IMR-90 (cell line): ENCODE data around the gene PLXDC1. TPM values are rescaled to one million over a fixed set of nuclear protein-coding genes. Genes with fewer than 3 reads are reported as not detected.

Source experiments
- ATAC-seq: fragments of 200-7000 bp; cut with Tn5 transposase; 2 replicates; pipeline ENCODE4 v1.9.1; 2020; ENCODE audit warnings: low read depth, mild to moderate bottlenecking, moderate library complexity
- BruUV-seq: library from RNA; stranded (reverse); fragments of 400-500 nt; replicated peaks from 2 replicates; lab custom pipeline; 2021; lab: Mats Ljungman, UMichigan
- CTCF ChIA-PET: fragments of 300-600 bp; formaldehyde crosslinking; extraction: SDS; loops from one replicate; lab custom pipeline; 2021; ENCODE audit warnings: antibody characterized with exemption; lab: Yijun Ruan, JAX
- POLR2A ChIA-PET: fragments of 300-600 bp; sonication (Branson Sonifier 250); formaldehyde crosslinking; loops from one replicate; lab custom pipeline; 2022; ENCODE audit warnings: antibody characterized with exemption; ENCODE audit not compliant: unreplicated experiment; lab: Charles Lee
- DNase-seq: peaks from one replicate; pipeline ENCODE4 v3.0.0; 2013
- H2AFZ ChIP-seq: replicated peaks from 2 replicates; pipeline ENCODE3; 2013; ENCODE audit warnings: low read length, mild to moderate bottlenecking; ENCODE audit not compliant: poor library complexity
- H2AK5ac ChIP-seq: 2 replicates; pipeline ENCODE4 v1.6.1; 2013; ENCODE audit warnings: low read depth, low read length, inconsistent platforms
- H2AK9ac ChIP-seq: replicated peaks from 2 replicates; pipeline ENCODE3; 2013; ENCODE audit warnings: mild to moderate bottlenecking, low read depth, low read length, moderate library complexity; ENCODE audit not compliant: poor library complexity
- H2BK120ac ChIP-seq: 2 replicates; pipeline ENCODE4 v1.6.1; 2013; ENCODE audit warnings: low read depth, low read length, inconsistent platforms
- H2BK15ac ChIP-seq: 3 replicates; pipeline ENCODE4 v1.6.1; 2013; ENCODE audit warnings: low read depth, low read length, inconsistent platforms
- H2BK20ac ChIP-seq: 2 replicates; pipeline ENCODE4 v1.6.1; 2013; ENCODE audit warnings: low read depth, mild to moderate bottlenecking, inconsistent platforms, low read length, moderate library complexity
- H2BK5ac ChIP-seq: 2 replicates; pipeline ENCODE4 v1.6.1; 2013; ENCODE audit warnings: mild to moderate bottlenecking, low read depth, low read length, inconsistent platforms; ENCODE audit not compliant: poor library complexity, severe bottlenecking
- H3K14ac ChIP-seq: replicated peaks from 2 replicates; pipeline ENCODE4 v1.6.1; 2013; ENCODE audit warnings: low read depth, low read length, inconsistent platforms
- H3K18ac ChIP-seq: 2 replicates; pipeline ENCODE4 v1.6.1; 2013; ENCODE audit warnings: low read depth, low read length, control low read depth
- H3K23ac ChIP-seq: 2 replicates; pipeline ENCODE4 v1.6.1; 2013; ENCODE audit warnings: low read depth, low read length, inconsistent platforms
- H3K27ac ChIP-seq: 2 replicates; pipeline ENCODE4 v1.5.1; 2013; ENCODE audit warnings: mild to moderate bottlenecking, control low read depth, low read length; ENCODE audit not compliant: insufficient read depth
- H3K27me3 ChIP-seq: 2 replicates; pipeline ENCODE4 v1.6.1; 2013; ENCODE audit warnings: low read length; ENCODE audit not compliant: control insufficient read depth, insufficient read depth
- H3K36me3 ChIP-seq: 2 replicates; pipeline ENCODE4 v1.6.1; 2013; ENCODE audit warnings: low read length, mixed read lengths; ENCODE audit not compliant: control insufficient read depth, insufficient read depth
- H3K4ac ChIP-seq: 2 replicates; pipeline ENCODE4 v1.6.1; 2013; ENCODE audit warnings: low read depth, low read length, inconsistent platforms
- H3K4me1 ChIP-seq: 2 replicates; pipeline ENCODE4 v1.6.1; 2013; ENCODE audit warnings: low read length, mixed read lengths; ENCODE audit not compliant: control insufficient read depth, insufficient read depth
- H3K4me2 ChIP-seq: 2 replicates; pipeline ENCODE4 v1.6.1; 2013; ENCODE audit warnings: low read depth, mild to moderate bottlenecking, control low read depth, low read length, moderate library complexity
- H3K4me3 ChIP-seq: 2 replicates; pipeline ENCODE4 v1.5.1; 2013; ENCODE audit warnings: low read depth, mild to moderate bottlenecking, control low read depth, low read length, moderate library complexity; ENCODE audit not compliant: insufficient read depth
- H3K56ac ChIP-seq: 2 replicates; pipeline ENCODE4 v1.6.1; 2013; ENCODE audit warnings: low read length, inconsistent platforms; ENCODE audit not compliant: insufficient read depth; ENCODE audit errors: extremely low read depth
- H3K79me1 ChIP-seq, 2 experiments: 2 replicates each; pipeline ENCODE4 v1.6.1; 2013; ENCODE audit warnings: low read length in 2 of 2, inconsistent platforms in 1 of 2, low read depth in 1 of 2
- H3K9ac ChIP-seq: 2 replicates; pipeline ENCODE4 v1.6.1; 2013; ENCODE audit warnings: low read depth, low read length, control low read depth
- H3K9me1 ChIP-seq: 2 replicates; pipeline ENCODE4 v1.6.1; 2013; ENCODE audit warnings: low read length, inconsistent platforms; ENCODE audit not compliant: insufficient read depth
- H3K9me3 ChIP-seq: 2 replicates; pipeline ENCODE4 v1.6.1; 2013; ENCODE audit warnings: low read length; ENCODE audit not compliant: control insufficient read depth, insufficient read depth
- H4K20me1 ChIP-seq: 2 replicates; pipeline ENCODE4 v1.6.1; 2013; ENCODE audit warnings: low read length, inconsistent platforms; ENCODE audit not compliant: insufficient read depth
- H4K5ac ChIP-seq: 2 replicates; pipeline ENCODE4 v1.6.1; 2013; ENCODE audit warnings: mild to moderate bottlenecking, low read depth, low read length, control low read depth
- H4K8ac ChIP-seq, 2 experiments: 2 replicates each; pipeline ENCODE4 v1.6.1; 2013; ENCODE audit warnings: low read depth in 2 of 2, low read length in 2 of 2, control low read depth in 1 of 2, inconsistent platforms in 1 of 2
- H4K91ac ChIP-seq: 2 replicates; pipeline ENCODE4 v1.6.1; 2013; ENCODE audit warnings: low read depth, low read length, inconsistent platforms; ENCODE audit not compliant: insufficient read depth
- MAZ ChIP-seq: IDR thresholded peaks from 2 replicates; pipeline ENCODE4 v1.6.1; 2012; ENCODE audit warnings: low read depth, mild to moderate bottlenecking, low read length, improper control_type of control experiment, moderate library complexity, borderline replicate concordance
- RFX5 ChIP-seq: IDR thresholded peaks from 2 replicates; pipeline ENCODE4 v1.8.0; 2012; ENCODE audit warnings: low read depth, mild to moderate bottlenecking, low read length, moderate library complexity
- WGBS, 2 experiments: methylation state at CpG; one replicate each; pipeline versions ENCODE4 v1.1.5 to v1.1.7; 2013; ENCODE audit warnings: missing lambda C conversion rate in 2 of 2; ENCODE audit not compliant: insufficient read length in 1 of 2; ENCODE audit errors: extremely low coverage in 2 of 2; 5-methylcytosine and 5-hydroxymethylcytosine counted together
- dilution Hi-C: fragments of 300-500 bp; cut with HindIII; formaldehyde crosslinking; loops from one replicate; pipeline ENCODE4 v1.14.3; 2018; ENCODE audit warnings: low sequenced_read_pairs; ENCODE audit not compliant: unreplicated experiment
- in situ Hi-C: fragments of 300-500 bp; cut with MboI; formaldehyde crosslinking; loops from 3 replicates; pipeline ENCODE4 v1.14.3; 2019; ENCODE audit warnings: low sequenced_read_pairs, inconsistent platforms, mixed read lengths
- intact Hi-C: fragments of 100-400 bp; cut with micrococcal nuclease; formaldehyde crosslinking; loops from 2 replicates; pipeline ENCODE4 v1.10.0; 2022
- polyA plus RNA-seq, 3 experiments: library from polyadenylated mRNA; depleted of rRNA; stranded (reverse); fragments of >200 nt; gene quantifications; 2 replicates each; pipeline ENCODE4 v1.2.3, GENCODE V29; 2012; ENCODE audit warnings: low replicate concordance in 1 of 3
- total RNA-seq: library from RNA; depleted of rRNA; stranded (reverse); fragments of >200 nt; gene quantifications from 2 replicates; pipeline ENCODE4 v1.2.3, GENCODE V29; 2012

Gene PLXDC1
- total and polyA plus RNA-seq, 2 of the 4 experiments (the other 2 are of a cell fraction): under 0.01 to 0.50 TPM

DNA sequence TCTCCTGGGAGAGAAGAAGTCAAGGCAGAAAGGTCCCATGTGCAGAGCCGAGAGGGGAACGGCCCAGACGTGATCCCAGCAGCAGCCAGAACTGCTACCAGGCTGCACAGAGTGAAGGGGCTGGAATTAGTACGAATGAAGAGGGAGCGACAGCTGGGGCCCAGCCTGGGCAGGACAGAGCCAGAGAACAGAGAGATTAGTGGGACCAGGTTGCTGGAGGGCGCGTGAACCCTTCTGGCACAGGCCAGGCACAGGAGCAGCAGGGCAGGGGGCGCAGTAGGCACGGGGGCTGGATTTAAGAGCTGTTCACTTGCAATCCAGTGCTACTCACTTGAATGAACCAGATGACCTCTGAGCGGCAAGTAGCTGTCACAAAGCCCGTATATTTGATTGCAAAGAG lies 66.9 kb downstream of the PLXDC1 start:
- H3K27me3 ChIP-seq: peaks cover 35% of the 10 kb centered on the region
- TF ChIP-seq MAZ (no peak), RFX5 (no peak)
- H3K4me2 ChIP-seq: no peak overlapping the region
- in situ Hi-C loops: no loop called here
- H3K56ac ChIP-seq: no peak overlapping the region
- H4K20me1 ChIP-seq: no peaks in the 10 kb centered on the region
- no peak overlapping the region for H2BK15ac ChIP-seq
- H3K9me3 ChIP-seq: no peaks in the 10 kb centered on the region
- DNase-seq (no peak), ATAC-seq (no peak)
- 66% methylated on average over 9 of the region's 11 CpGs; no CpG with 5 or more reads in 1 of the 2 experiments for WGBS, 2 experiments
- H3K18ac ChIP-seq: no peak overlapping the region
- CTCF ChIA-PET: no interaction called here
- no peak overlapping the region for H4K5ac ChIP-seq
- H3K79me1 ChIP-seq: no peaks in the 10 kb centered on the region
- H3K4me1 ChIP-seq: peaks cover 11% of the 10 kb centered on the region
- H3K4ac ChIP-seq: no peak overlapping the region
- no peaks in the 10 kb centered on the region for H3K36me3 ChIP-seq
- no peak overlapping the region for H3K14ac ChIP-seq
- H3K27ac ChIP-seq: no peak overlapping the region
- dilution Hi-C loops: no loop called here
- no peak overlapping the region for H3K23ac ChIP-seq
- H4K8ac ChIP-seq: no peak overlapping the region
- BruUV-seq: no TSS peak
- H2AK9ac ChIP-seq: no peak overlapping the region
- H2BK120ac ChIP-seq: no peak overlapping the region
- 0 out of 2 replicates have a peak, but pooled peaks cover under 1% of the 10 kb centered on the region for H3K9me1 ChIP-seq
- H3K9ac ChIP-seq: no peak overlapping the region
- H3K4me3 ChIP-seq: no peak overlapping the region
- POLR2A ChIA-PET: no interaction called here
- no peak overlapping the region for H2BK5ac ChIP-seq
- no peak overlapping the region for H2AK5ac ChIP-seq
- no peak overlapping the region for H4K91ac ChIP-seq
- no peak overlapping the region for H2BK20ac ChIP-seq
- intact Hi-C loops: no loop called here
- H2AFZ ChIP-seq: no peak overlapping the region
